GM19238 (cell line): ENCODE measurements around the gene ADGRL4.
"Not testable (repeated sequence)": the region's sequence is repeated elsewhere in the genome, so short reads cannot be mapped to it uniquely, and the experiment has no call there.

ENCODE experiments used
- DNase-seq: peaks from one replicate; pipeline ENCODE4 v3.0.0; 2011; ENCODE audit warnings: low spot score; ENCODE audit not compliant: insufficient read length

ADGRL4 gene

DNA sequence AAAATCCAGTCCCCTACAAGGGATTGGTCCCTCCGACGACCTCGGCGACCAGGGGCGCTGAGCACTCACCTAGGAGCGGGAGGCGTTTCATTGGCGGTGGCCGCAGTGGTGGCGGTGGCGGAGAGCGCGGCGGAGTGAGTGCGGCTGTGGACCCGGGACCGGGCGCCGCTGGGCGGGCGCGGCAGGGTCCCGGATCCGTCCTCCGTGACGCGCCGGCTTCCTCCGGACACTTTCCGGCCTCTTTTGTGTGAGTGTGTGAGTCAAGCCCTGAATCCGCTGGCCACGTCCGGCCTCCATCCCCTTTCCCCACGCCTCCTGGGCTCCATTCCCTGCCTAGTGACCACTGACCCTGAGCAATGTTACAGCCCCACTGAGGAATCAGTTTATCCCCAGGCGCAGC, at the start of gene ADGRL4:
ADGRL4 (minus strand) TSS at position 167 of the 400 bp plus-strand sequence; CDS start at position 91, 76 bp downstream.
- no peak for DNase-seq

DNA sequence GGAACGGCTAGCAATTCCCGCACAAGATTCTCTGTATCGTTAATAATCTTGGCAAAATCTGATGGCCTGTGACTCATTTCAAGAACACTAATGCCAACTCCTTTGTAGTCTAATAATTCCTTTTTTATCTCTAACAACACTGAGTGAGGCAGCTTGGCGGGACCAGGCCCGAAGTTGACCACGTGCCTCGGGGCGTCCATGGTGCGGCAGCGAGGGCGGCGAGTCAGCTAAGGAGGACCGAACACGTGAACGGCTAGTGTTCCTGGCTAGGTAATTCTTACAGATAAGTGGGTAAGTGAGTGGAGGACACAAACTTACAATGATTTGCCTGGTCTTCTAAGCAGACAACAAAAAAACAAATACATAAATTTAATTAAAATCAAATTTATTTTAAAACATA, 49.3 kb upstream of the ADGRL4 start:
- no peak for DNase-seq

DNA sequence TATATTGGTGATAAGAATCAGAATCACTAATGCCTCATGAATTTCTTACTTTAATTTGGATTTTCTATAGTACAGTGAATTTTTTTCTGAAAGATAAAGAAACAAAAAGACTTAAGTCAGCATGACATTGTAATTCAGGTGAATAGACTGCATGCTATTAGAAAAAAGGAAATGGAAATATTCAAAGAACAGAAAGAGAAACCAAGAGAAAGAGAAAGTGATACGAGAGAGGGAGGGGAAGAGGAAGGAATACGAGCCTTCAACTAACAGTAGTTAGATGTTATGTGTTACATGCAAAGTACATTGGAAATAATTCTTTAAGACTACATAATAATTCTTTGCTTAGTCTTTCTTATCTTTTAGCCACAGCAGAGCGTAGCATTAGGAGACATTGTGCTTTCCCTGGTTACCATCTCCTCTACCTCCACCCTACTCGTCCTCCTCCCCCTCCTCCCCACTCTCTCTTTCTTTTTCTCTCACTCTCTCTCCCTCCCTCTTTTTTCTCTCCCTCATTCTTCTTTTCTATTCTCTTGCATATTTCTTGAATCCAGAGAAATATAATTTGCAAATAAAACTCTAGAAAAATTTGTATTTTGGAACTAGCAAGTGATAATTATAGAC, 46.4 kb upstream of the ADGRL4 start:
- DNase-seq: no peak

DNA sequence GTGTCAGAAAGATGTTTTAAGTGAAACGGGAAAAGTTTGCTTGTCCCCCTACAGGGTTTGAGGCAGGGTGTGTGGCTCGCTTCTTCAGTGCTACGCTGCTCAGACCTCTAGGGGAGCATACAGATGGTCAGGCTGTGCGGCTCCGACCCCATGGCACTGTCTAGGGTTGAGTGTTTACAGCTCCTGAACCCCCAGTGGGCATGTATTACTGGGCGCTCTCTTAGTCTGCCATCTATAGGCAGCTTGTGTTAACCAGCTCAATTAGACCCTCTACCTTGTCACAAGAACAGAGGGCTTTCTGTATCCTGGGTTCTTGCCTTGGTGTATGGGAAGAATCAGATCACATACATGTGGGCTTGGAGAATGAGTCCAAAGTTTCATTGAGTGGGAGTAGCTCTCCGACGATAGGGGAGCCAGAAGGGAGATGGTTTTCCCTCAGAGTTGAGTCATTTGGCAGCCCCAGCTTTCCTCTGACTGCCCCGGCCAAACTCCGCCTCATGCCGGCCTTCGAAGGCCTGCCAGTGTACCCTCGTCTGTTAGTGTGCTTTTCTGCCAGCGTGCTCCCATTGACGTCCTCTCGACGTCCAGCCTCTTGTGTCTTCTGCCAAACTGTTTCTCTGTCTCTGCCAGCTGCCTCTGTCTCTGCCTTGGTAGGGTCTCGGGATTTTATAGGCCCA, 38.6 kb upstream of the ADGRL4 start:
- no peak for DNase-seq

DNA sequence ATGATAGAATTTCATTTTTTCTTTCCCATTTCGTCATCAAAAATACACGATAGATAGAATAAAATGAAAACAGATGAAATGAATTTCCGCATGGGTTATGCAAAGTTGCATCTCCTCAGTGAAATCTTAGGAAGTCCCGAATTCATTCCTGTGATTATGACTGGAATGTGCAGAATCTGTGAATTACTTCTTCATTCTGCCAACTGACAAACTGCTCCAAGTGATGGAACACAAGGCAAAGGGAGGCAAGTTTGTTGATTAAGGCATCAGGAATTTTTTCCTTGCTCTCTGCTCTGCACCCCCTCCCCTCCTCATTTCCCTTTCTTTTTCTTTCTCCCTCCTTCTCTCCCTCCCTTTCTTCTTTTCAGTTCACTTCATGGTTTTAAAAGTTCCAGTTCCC, 37.0 kb upstream of the ADGRL4 start:
- DNase-seq: no peak

DNA sequence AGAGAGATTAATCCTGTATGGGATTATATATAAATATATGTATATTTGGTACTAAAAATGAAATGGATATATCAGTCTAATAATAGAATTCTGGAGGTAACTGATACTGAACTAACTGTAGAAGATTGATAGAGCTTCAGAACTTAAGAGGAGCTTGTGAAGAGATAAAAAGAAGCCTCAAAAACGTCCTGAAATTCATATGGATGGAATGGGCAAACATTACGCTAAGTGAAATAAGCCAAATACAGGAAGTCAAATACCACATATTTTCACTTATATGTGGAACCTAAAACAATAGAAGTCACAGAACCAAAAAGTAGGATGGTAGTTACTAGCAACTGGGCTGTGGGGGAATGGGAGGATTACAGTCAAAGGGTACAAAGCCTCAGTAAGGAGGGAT, 36.0 kb upstream of the ADGRL4 start:
- DNase-seq: no peak

DNA sequence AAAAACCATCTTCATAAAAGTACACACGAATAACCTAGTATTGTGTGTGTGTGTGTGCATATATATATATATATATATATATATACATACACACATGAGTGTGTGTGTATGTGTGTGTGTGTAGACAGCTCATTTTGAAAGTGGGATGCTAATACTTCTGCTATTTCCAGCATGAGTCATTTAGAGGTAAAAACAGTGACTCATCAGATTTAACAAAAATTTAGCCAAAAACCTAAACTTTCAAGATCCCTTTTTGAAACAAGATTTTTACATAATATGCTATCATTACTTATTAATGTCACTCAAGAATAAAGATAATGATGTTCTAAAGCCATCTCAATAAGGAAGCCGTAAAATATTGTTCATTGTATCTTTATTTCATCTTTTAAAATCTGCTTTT, 35.6 kb upstream of the ADGRL4 start:
- DNase-seq: no peak

DNA sequence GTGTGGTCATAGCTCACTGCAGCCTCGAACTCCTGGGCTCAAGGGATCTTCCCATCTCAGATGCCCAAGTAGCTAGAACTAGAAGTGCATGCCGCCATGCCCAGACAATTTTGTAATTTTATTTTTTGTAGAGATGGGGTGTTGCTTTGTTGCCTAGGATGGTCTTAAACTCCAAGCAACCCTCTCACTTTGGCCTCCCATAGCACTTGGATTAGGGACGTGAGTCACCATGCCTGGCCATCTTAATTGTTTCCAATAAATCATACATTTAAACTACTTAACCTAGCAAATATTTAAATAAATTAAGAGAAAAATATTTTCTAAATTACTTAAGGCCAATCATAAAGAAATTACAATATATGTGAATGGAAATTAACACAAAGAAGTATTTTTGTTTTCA, 35.1 kb upstream of the ADGRL4 start:
- no peak for DNase-seq

DNA sequence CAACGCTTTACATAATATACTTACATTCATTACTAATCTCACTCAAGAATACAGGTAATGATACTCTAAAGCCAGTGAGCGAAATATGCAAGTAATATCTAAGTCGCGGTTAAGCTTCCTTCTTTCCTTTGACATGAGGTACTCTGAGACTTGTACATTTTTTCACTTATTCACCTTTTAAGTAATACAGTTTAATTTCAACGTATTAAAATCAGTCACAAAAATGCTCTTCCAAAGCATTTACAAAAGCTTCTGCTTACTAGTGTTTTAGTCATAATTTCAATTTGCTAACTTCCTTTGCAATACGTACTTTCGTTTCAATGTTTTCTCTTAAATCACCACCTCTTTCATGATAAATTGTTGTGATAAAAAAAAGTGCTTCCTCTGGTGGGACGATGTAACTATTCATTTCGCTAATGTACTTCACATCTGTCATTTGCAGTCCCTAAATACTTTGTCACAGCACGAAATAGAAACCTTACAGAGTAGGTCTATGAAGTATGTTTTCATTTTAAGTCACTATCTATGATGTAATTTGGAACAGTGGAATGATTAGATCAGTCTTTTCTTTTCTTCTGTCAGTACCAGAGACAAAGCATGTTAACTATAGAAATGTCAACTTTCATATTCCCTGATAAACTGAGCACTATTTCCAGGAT, 34.0 kb upstream of the ADGRL4 start:
- no peak for DNase-seq

DNA sequence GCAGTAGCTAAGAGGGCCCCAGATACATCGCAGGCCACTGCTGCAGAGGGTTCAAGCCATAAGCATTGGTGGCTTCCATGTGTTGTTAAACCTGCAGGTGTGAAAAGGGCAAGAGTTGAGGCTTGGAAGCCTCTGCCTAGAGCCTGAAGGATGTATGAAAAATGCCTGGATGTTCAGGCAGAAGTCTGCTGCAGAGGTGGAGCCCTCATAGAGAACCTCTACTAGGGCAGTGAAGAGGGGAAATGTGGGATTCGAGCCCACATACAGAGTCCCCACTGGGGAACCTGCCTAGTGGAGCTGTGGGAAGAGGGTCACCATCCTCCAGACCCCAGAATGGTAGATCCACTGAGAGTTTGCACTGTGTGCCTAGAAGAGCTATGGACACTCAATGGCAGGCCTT, 30.6 kb upstream of the ADGRL4 start:
- DNase-seq: no peak

DNA sequence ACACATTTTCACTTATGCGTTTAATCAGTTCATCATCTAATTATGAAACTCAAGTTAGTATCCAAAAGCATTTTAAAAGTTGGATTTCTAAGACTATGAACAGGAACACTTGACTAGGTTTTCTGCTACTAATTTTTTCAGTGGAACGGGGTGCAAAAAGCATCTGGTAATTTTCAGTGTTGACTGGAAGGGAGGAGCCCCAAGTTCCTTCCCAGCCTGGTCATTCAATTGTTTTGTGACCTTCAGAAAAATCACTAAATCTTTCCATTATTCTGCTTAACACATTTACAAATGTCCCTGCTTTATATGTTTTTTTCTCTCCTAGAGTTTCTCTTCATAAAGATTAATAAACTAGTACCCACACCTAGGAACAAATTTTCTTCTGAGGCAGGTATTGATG, 6.0 kb upstream of the ADGRL4 start:
- no peak for DNase-seq

DNA sequence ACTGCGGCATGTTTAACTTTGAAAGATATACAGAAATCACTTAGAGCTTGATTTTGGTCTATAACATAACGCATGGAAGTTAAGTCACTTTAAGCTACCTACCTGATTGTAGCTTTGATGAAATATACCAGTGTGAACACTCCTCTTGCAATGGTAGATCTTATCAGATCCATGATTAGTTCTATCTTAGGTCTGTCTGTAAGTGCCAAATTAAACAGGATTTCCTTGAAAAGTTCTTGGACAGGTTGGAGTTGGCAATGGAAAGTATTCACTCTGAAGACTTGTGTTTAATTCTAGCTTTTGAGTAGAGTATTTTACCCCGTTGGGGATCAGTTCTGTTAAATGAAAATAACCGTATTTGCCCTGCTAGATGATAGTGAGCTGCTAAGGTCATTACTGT, 4.1 kb upstream of the ADGRL4 start:
- DNase-seq: no peak

DNA sequence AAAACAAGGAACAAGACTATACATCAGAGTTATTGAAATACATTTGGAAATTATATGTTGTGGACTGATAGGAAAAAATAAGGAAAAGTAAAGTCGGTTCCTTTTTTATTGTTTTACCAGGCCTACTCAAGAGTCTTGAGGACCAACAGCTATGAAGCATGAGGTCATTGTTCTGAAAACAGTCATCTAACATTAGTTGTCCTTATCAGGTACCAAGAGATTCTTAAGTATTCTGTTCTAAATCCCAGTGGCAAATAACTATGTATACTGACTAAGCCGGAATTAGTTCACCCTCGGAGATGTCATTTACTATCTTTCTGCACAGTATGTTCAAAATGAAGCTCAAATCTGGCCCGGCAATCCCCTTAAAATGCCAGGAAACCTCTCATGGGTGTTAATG, 585 bp downstream of the ADGRL4 start:
- DNase-seq: no peak

DNA sequence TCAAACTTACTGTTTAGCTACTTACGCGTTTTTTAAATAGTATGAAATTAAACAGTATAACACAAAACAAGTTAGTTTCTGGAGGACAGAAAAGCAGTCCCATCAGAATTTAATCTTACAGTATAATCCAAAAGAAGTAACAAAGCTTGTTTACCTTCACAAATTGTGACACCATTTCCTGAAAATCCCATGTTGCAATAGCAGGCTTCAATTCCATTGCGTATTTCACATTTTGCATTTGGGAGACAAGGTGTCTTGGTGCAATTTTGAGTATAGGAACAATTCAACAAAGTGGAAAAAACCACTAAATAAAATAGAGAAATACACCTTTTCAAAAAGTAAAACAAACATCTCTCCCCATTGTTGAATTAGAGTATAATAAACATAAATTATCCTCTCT, 1.6 kb downstream of the ADGRL4 start:
- DNase-seq: no peak

DNA sequence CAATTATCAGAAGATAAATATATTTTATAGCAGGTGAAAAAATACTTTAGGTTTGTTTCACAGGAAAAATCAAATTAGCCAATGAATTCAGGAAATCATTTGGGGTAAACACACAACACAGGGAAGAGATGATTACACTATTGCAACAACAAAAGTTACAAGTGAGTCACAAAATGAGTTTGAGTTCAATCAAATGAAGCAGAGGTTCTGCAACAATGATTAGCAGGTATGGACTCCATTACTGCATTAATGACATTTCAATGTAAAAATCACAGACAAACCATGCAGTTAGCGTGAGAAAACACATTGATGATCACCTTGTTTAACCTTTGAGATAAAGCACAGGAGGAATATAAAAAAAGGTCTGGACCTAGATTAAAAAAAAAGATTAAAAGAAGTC, 9.7 kb downstream of the ADGRL4 start:
- DNase-seq: no peak

DNA sequence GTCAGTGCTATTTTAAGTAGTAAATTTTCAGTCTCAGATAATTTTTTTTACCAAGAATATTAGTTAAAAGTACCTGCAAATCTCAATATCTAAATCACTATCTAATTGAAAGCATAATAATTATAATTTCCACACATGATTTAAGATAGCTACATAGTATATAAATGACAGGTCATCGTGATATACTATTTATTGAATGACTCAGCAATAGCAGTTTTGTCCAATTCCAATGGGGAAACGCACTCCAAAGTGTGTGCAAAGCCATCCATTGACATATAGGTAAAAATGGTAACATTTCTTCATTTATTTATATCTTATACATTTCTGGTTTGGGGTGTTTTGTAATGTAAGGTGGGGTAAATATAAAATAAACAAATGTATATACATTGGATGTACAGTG, 19.5 kb downstream of the ADGRL4 start:
- DNase-seq: no peak

DNA sequence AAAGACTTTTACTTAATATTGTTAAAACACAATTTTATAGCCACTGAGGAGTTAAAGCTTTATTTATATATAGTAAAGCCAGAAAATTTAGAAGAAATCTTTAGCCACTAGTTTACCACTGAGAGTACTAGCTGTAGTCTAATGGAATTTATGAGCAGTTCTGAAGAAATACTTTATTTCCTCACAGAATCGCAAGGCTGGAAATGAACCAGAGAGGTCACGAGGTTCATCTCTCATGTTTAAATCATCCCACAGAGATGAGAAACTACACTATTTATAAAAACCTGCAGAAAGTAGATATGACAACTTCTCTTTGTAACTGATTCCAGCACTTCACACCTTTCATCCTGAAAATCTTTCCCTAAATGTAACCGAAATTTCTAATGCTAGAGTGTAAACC, 26.0 kb downstream of the ADGRL4 start:
- no peak for DNase-seq

DNA sequence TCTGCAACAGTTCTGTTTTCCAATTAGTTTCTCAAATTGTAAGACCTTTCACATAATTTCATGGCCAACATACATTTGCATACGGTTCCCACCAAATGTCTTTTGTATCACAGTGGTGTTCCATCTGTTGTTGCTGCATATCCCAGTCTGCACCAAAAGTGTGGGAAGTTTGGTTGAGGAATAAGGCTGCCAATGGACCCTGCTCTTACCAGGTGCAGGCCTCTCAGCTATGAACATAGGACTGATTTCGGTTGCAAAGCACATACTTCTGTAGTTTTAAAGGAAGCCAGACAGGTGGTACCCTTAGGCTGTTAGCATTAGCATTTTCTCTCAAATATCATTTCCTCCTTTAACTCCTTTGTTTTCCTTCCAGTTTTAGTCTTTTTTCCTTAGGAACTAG, 33.8 kb downstream of the ADGRL4 start:
- DNase-seq: no peak

DNA sequence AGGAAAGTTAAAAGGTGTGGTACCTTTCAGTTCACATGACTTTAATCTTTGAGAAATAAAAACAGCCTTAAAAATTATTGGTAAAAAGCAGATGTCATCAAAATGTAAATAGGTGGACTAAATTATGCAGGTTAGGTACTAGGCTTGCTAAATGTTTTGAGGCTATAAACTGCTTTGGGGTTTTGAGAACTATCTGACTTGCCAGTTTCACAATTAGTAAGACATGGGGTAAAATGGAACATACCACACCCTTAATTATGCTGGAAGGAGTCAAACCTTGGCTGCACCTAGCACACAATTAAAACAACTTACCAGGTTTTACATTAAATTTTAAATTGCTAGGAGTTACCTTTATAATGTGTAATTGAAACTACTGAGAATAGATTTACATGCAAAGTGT, 39.4 kb downstream of the ADGRL4 start:
- not testable (repeated sequence) for DNase-seq

DNA sequence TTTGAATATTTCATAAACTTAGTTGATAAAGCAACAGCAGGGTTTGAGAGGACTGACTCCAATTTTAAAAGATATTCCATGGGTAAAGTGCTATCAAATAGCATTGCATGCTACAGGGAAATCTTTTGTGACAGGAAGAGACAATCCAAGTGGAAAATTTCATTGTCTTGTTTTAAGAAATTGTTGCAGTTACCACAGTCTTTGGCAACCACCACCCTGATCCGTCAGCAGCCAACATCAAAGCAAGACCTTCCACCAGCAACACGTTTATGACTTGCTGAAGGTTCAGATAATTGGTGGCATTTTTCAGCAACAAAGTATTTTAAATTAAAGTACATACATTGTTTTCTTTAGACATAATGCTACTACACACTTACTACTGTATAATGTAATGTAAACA, 47.8 kb downstream of the ADGRL4 start:
- no peak for DNase-seq

DNA sequence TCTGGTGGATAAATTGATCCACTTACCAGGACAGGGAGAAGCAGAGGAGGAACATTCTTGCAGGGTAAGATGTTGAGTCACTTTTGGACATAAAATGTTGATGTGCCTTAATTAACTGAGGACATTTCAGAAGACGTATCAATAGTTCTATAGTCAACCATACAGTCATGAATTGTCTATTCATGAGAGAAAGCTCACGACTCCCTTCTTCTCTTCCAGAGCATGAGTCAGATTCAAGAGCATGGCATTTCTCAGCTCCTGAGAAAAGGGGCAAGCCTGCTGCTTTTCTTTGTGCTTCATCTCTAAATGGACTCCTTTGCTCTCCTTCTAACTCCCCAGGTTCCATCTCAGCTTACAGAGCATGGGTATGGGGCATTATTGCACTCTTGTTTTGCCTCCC, 55.7 kb downstream of the ADGRL4 start:
- no peak for DNase-seq

DNA sequence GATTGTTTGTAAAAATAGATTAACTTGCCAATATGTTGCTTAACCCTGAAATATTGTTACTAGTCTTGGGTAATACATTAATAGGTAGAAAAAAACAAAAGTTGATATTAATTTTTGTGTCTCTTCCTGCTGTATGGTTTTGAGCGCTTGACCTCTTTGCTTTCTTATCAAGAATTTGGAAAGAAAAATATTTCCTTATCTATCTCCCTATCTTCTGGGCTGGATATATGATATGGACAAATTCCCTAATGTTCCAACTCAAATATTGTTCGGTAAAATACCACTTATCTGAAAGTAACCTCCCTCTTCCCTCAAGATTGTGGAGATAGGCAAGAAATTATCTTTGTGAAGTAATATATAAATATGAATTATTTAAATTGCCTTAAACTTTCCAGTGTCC, 57.3 kb downstream of the ADGRL4 start:
- DNase-seq: no peak

DNA sequence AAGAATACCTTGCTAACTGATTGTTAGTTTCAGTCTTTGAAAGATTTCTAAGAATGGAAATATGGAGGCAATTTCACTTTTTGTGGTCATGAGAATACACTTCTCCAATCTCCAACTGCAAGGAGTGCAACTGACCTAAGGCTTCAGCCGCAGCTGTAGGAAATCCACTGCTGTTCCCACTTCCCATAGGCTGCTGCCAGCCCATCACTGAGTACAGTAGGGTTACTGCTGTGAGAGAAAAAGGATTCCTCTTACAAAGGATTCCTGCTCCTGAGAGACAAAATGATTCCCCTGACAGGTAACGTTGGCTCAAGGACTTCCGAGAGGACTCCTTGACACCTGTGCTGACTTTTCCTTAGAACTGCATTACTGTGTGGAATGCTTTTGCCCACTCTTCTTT, 87.4 kb downstream of the ADGRL4 start:
- DNase-seq: no peak
